A549 (cell line): ENCODE measurements around the gene MYLK4. TPM values are rescaled to one million over a fixed set of nuclear protein-coding genes. Genes with fewer than 3 reads are reported as not detected.

Source experiments
- ATAC-seq, 2 experiments: fragments of 200-7000 bp in 1 of 2; fragments of >200 bp in 1 of 2; cut with Nextera tagmentation in 1 of 2; cut with Tn5 transposase in 1 of 2; 3 replicates each; pipeline versions ENCODE4 v1.8.0 to v1.9.1; 2018 to 2020; ENCODE audit warnings: mild to moderate bottlenecking in 1 of 2, moderate library complexity in 1 of 2
- CTCF ChIA-PET: fragments of 300-600 bp; sonication (Branson Sonifier 250); formaldehyde crosslinking; extraction: SDS; loops from one replicate; lab custom pipeline; 2021; ENCODE audit warnings: antibody characterized with exemption, inconsistent platforms; lab: Yijun Ruan, JAX
- POLR2A ChIA-PET: fragments of 350-600 bp; formaldehyde crosslinking; extraction: SDS; loops from one replicate; lab custom pipeline; 2021; ENCODE audit warnings: antibody characterized with exemption, inconsistent platforms; lab: Yijun Ruan, JAX
- DNase-seq, 2 experiments: peaks; one replicate each; pipeline versions ENCODE4 v3.0.0 to v3.0.0-alpha.2; 2011 to 2016; ENCODE audit warnings: low read depth in 1 of 2, low spot score in 1 of 2
- FAIRE-seq: peaks from 2 replicates; lab custom pipeline; 2011; peaks lifted over from hg19 to GRCh38; lab: Jason Lieb, UNC
- H3K27ac ChIP-seq, 2 experiments: fragments of >200 bp; sonication (Bioruptor Twin); formaldehyde crosslinking; 3 replicates each; pipeline ENCODE4 v1.5.1; 2016 to 2017
- H3K4me1 ChIP-seq: fragments of >200 bp; sonication (Bioruptor Twin); formaldehyde crosslinking; 3 replicates; pipeline ENCODE4 v1.6.1; 2016
- H3K4me2 ChIP-seq: fragments of >200 bp; sonication (Bioruptor Twin); formaldehyde crosslinking; 3 replicates; pipeline ENCODE4 v1.6.1; 2016
- H3K4me3 ChIP-seq: fragments of >200 bp; sonication (Bioruptor Twin); formaldehyde crosslinking; 3 replicates; pipeline ENCODE4 v1.5.1; 2016
- H3K9me3 ChIP-seq: fragments of >200 bp; sonication (Bioruptor Twin); formaldehyde crosslinking; 3 replicates; pipeline ENCODE4 v1.6.1; 2016
- ATOH8 ChIP-seq: fragments of 250-450 bp; sonication (Bioruptor Pico); IDR thresholded peaks from 2 replicates; pipeline ENCODE4 v1.5.0; 2020; ENCODE audit warnings: low read depth, mild to moderate bottlenecking, moderate library complexity
- CBX2 ChIP-seq: fragments of 200-600 bp; sonication (generic); IDR thresholded peaks from 2 replicates; pipeline ENCODE4 v1.6.1; 2016; ENCODE audit warnings: low read depth, mild to moderate bottlenecking, borderline replicate concordance
- CEBPB ChIP-seq, 2 experiments: fragments of >200 bp in 1 of 2; sonication (Bioruptor Twin) in 1 of 2; formaldehyde crosslinking in 1 of 2; IDR thresholded peaks; 2 replicates each; pipeline ENCODE4 v1.6.1; 2012 to 2016
- CHD2 ChIP-seq: fragments of 150-350 bp; IDR thresholded peaks from 2 replicates; pipeline ENCODE4 v1.6.1; 2014; ENCODE audit warnings: low read length; ENCODE audit not compliant: partially characterized antibody
- E2F6 ChIP-seq: IDR thresholded peaks from 2 replicates; pipeline ENCODE4 v1.6.1; 2012; ENCODE audit warnings: low read depth, borderline replicate concordance
- EHMT2 ChIP-seq: fragments of 200-600 bp; sonication (generic); IDR thresholded peaks from 2 replicates; pipeline ENCODE4 v1.6.1; 2016; ENCODE audit warnings: antibody characterized with exemption, low read depth, mild to moderate bottlenecking, moderate library complexity
- ELK1 ChIP-seq: fragments of 150-350 bp; IDR thresholded peaks from 2 replicates; pipeline ENCODE4 v1.6.1; 2014; ENCODE audit warnings: low read depth, mild to moderate bottlenecking, low read length
- EP300 ChIP-seq, 2 experiments: fragments of >200 bp; sonication (Bioruptor Twin); formaldehyde crosslinking; IDR thresholded peaks; 2 replicates in 1 of 2; 3 replicates in 1 of 2; pipeline ENCODE4 v1.6.1; 2016 to 2017
- ESRRA ChIP-seq: fragments of 150-350 bp; IDR thresholded peaks from 2 replicates; pipeline ENCODE4 v1.6.1; 2014; ENCODE audit warnings: mild to moderate bottlenecking, low read length, borderline replicate concordance
- FOSB ChIP-seq: fragments of 250-450 bp; sonication (Bioruptor Pico); IDR thresholded peaks from 2 replicates; pipeline ENCODE4 v1.5.0; 2020; ENCODE audit warnings: mild to moderate bottlenecking, moderate library complexity
- FOXS1 ChIP-seq: fragments of 250-450 bp; sonication (Bioruptor Pico); IDR thresholded peaks from 2 replicates; pipeline ENCODE4 v1.5.0; 2020; ENCODE audit warnings: mild to moderate bottlenecking, moderate library complexity
- GATA3 ChIP-seq: IDR thresholded peaks from 2 replicates; pipeline ENCODE4 v1.6.1; 2012; ENCODE audit warnings: borderline replicate concordance
- HES2 ChIP-seq: fragments of >200 bp; sonication (Bioruptor Twin); formaldehyde crosslinking; IDR thresholded peaks from 2 replicates; pipeline ENCODE4 v1.6.1; 2016
- HOXB13 ChIP-seq: fragments of 250-450 bp; sonication (Bioruptor Pico); IDR thresholded peaks from 2 replicates; pipeline ENCODE4 v1.5.0; 2020; ENCODE audit warnings: low read depth, mild to moderate bottlenecking, moderate library complexity
- HOXB5 ChIP-seq: fragments of 250-450 bp; sonication (Bioruptor Pico); IDR thresholded peaks from 2 replicates; pipeline ENCODE4 v1.5.0; 2020; ENCODE audit warnings: mild to moderate bottlenecking, moderate library complexity
- KDM1A ChIP-seq: fragments of 200-600 bp; sonication (generic); IDR thresholded peaks from 2 replicates; pipeline ENCODE4 v1.6.1; 2016; ENCODE audit warnings: low read depth, mild to moderate bottlenecking
- KDM5A ChIP-seq: fragments of 200-600 bp; sonication (generic); IDR thresholded peaks from 2 replicates; pipeline ENCODE4 v1.6.1; 2016; ENCODE audit warnings: antibody characterized with exemption, mild to moderate bottlenecking
- MAFK ChIP-seq: fragments of 450-650 bp; IDR thresholded peaks from 2 replicates; pipeline ENCODE4 v1.6.1; 2014; ENCODE audit not compliant: partially characterized antibody
- MAZ ChIP-seq: fragments of 150-350 bp; IDR thresholded peaks from 2 replicates; pipeline ENCODE4 v1.6.1; 2014; ENCODE audit warnings: antibody characterized with exemption, low read depth, low read length, borderline replicate concordance
- MYC ChIP-seq: IDR thresholded peaks from 2 replicates; pipeline ENCODE4 v1.6.1; 2012; ENCODE audit warnings: mild to moderate bottlenecking, inconsistent platforms, low read length, improper control_type of control experiment, borderline replicate concordance
- NFE2L2 ChIP-seq: fragments of 150-350 bp; conservative IDR thresholded peaks from 2 replicates; pipeline ENCODE4 v1.6.1; 2014; ENCODE audit warnings: low read length
- POLR2A ChIP-seq: IDR thresholded peaks from 2 replicates; pipeline ENCODE4 v1.6.1; 2012; ENCODE audit warnings: mild to moderate bottlenecking, low read length
- RCOR1 ChIP-seq: fragments of 150-350 bp; IDR thresholded peaks from 2 replicates; pipeline ENCODE4 v1.6.1; 2014; ENCODE audit warnings: antibody characterized with exemption, low read length, low read depth
- REST ChIP-seq: fragments of 200-600 bp; sonication (generic); IDR thresholded peaks from 2 replicates; pipeline ENCODE4 v1.6.1; 2016; ENCODE audit warnings: antibody characterized with exemption, mild to moderate bottlenecking, moderate library complexity
- RFX5 ChIP-seq: fragments of 450-650 bp; IDR thresholded peaks from 2 replicates; pipeline ENCODE4 v1.7.1; 2014; ENCODE audit warnings: antibody characterized with exemption, mild to moderate bottlenecking, moderate library complexity
- RNF2 ChIP-seq: fragments of 200-600 bp; sonication (generic); IDR thresholded peaks from 2 replicates; pipeline ENCODE4 v1.6.1; 2016; ENCODE audit warnings: low read depth, mild to moderate bottlenecking, antibody characterized with exemption, moderate library complexity, borderline replicate concordance
- TFCP2L1 ChIP-seq: fragments of 250-450 bp; sonication (Bioruptor Pico); IDR thresholded peaks from 2 replicates; pipeline ENCODE4 v1.5.0; 2021; ENCODE audit warnings: mild to moderate bottlenecking
- TP53 ChIP-seq: fragments of 250-450 bp; sonication (Bioruptor Pico); IDR thresholded peaks from 2 replicates; pipeline ENCODE4 v1.5.0; 2021; ENCODE audit warnings: mild to moderate bottlenecking, moderate library complexity
- ZC3H11A ChIP-seq: fragments of 450-650 bp; IDR thresholded peaks from 2 replicates; pipeline ENCODE4 v1.6.1; 2014; ENCODE audit warnings: antibody characterized with exemption, mild to moderate bottlenecking
- ZFP36 ChIP-seq: fragments of 450-650 bp; IDR thresholded peaks from 2 replicates; pipeline ENCODE4 v1.6.1; 2014; ENCODE audit warnings: borderline replicate concordance; ENCODE audit not compliant: partially characterized antibody
- ZSCAN20 ChIP-seq: fragments of 250-450 bp; sonication (Bioruptor Pico); IDR thresholded peaks from 2 replicates; pipeline ENCODE4 v1.8.0; 2022; ENCODE audit warnings: mild to moderate bottlenecking, moderate library complexity
- WGBS: methylation state at CpG from one replicate; pipeline ENCODE4 v1.1.6; 2017; ENCODE audit errors: missing lambda C conversion rate; 5-methylcytosine and 5-hydroxymethylcytosine counted together
- polyA plus RNA-seq, 4 experiments: library from polyadenylated mRNA; depleted of rRNA in 3 of 4; stranded (reverse); fragments of >200 nt; fragmentation: RNase III in 1 of 4; extraction: RNeasy Plus Mini Kit Qiagen cat#74134 plus additional on column Dnase treatment in 1 of 4; gene quantifications; 2 replicates in 3 of 4; 3 replicates in 1 of 4; pipeline ENCODE4 v1.2.3, GENCODE V29; 2011 to 2017

The MYLK4 gene
- polyA plus RNA-seq, 2 of the 4 experiments (the other 2 are of a cell fraction): 0.14 to 0.21 TPM

GRCh38 chr6:2721219-2721618 lies 29.5 kb downstream of the MYLK4 start:
- Histone ChIP-seq H3K4me3 (no peak overlapping the region), H3K9me3 (no peaks in the 10 kb centered on the region), H3K4me2 (no peak overlapping the region), H3K27ac (no peak overlapping the region), H3K4me1 (no peaks in the 10 kb centered on the region)
- ATAC-seq (no peak), DNase-seq (no peak), FAIRE-seq (no peak)
- TF ChIP-seq MAZ: no peak
- TF ChIP-seq FOXS1 (CRISPR knock-in tag): no peak
- no peak for TF ChIP-seq GATA3
- TF ChIP-seq ZC3H11A: no peak
- no peak for TF ChIP-seq RFX5
- no peak for TF ChIP-seq ELK1
- TF ChIP-seq POLR2A: no peak
- TF ChIP-seq HOXB5: no peak
- no peak for TF ChIP-seq ESRRA
- TF ChIP-seq CEBPB (IDR thresholded peaks at IDR 0.05): no peak
- no peak for TF ChIP-seq CHD2
- TF ChIP-seq MAFK: no peak
- TF ChIP-seq KDM1A: no peak
- TF ChIP-seq RCOR1: no peak
- TF ChIP-seq TP53: no peak
- TF ChIP-seq NFE2L2: no peak
- no peak for TF ChIP-seq MYC
- POLR2A ChIA-PET: no interaction called here
- 79% methylated on average over 3 of the region's 3 CpGs for WGBS
- CTCF ChIA-PET: no interaction called here

- CTCF ChIA-PET: interaction anchor here (1.1 kb wide), 1 partner anchor 19 kb away, joined by 3 read pairs; no protein-coding TSS in a partner anchor
- H3K27ac ChIP-seq: no peak overlapping the region
- WGBS: 58% methylated on average over 2 of the region's 2 CpGs
These were observed 31.6 kb downstream of the MYLK4 start for GRCh38 chr6:2719093-2719455.

More at GRCh38 chr6:2719093-2719455, 31.6 kb downstream of the MYLK4 start:
- ATAC-seq (no peak), FAIRE-seq (no peak), DNase-seq (no peak)
- Histone ChIP-seq H3K4me1 (peaks cover 6% of the 10 kb centered on the region; the same call in 2 of the 3 replicates), H3K9me3 (no peaks in the 10 kb centered on the region), H3K4me3 (no peak overlapping the region), H3K4me2 (no peak overlapping the region)
- TF ChIP-seq REST: no peak
- TF ChIP-seq ZFP36: no peak
- TF ChIP-seq HES2: no peak
- no peak for TF ChIP-seq TFCP2L1 (CRISPR knock-in tag)
- no peak for TF ChIP-seq FOSB (CRISPR knock-in tag)
- no peak for TF ChIP-seq HOXB5
- no peak for TF ChIP-seq E2F6
- no peak for TF ChIP-seq EHMT2
- no peak for TF ChIP-seq ATOH8 (CRISPR knock-in tag)
- TF ChIP-seq CHD2: no peak
- TF ChIP-seq CEBPB (IDR thresholded peaks at IDR 0.05): no peak
- TF ChIP-seq HOXB13 (CRISPR knock-in tag): no peak
- TF ChIP-seq EP300 (IDR thresholded peaks at IDR 0.05): no peak
- no peak for TF ChIP-seq ZSCAN20 (CRISPR knock-in tag)
- TF ChIP-seq RNF2: no peak
- no peak for TF ChIP-seq KDM5A
- TF ChIP-seq CBX2: no peak
- POLR2A ChIA-PET: no interaction called here
